HPDE6-E6E7 (cell line): ENCODE measurements around the gene PDGFRA.

Experiments
- DNase-seq: peaks from one replicate; pipeline ENCODE4 v3.0.0; 2011; ENCODE audit warnings: missing footprints; ENCODE audit errors: extremely low spot score

Gene PDGFRA

GRCh38 chr4:54255881-54256280 is 26.8 kb downstream of the PDGFRA start:
- no peak for DNase-seq

GRCh38 chr4:54256491-54257486 is 27.7 kb downstream of the PDGFRA start:
- no peak for DNase-seq

DNA sequence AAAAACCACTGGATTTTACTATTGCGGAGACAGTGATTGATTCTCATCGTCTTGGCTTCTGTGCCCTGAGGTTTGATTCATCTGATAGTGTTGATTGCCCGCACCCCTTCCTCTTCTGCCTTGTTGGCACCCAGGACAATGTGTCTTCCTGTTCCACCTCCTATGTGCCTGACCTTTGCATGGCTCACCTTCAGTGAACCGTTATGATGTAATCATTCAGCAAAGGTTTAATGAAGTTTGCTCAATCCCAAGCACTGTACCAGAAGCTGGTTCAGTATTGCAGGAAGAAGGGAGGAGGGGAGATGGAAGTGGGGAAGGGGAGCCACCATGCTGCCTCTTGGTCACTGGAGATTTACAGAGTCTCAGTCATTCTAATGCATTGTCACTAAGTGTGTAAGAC is 36.3 kb downstream of the PDGFRA start:
- DNase-seq: no peak

- DNase-seq: no peak
Measured at GRCh38 chr4:54268151-54268550, 39.1 kb downstream of the PDGFRA start.

DNA sequence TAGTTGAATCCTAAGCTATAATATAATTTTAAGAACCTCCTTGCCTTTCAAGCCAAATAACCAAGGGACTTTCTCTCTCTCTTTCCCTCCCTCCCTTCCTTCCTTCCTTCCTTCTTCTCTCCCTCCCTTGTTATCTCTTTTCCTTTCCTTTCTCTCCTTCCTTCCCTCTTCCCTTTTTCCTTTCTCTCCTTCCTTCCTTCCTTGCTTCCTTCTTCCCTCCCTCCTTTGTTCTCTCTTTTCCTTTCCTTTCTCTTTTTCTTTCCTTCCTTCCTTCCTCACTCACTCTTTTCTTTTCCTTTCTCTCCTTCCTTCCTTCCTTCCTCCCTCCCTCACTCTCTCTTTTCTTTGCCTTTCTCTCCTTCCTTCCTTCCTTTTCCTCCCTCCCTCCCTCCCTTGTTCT is 42.4 kb downstream of the PDGFRA start:
- DNase-seq: no peak

DNA sequence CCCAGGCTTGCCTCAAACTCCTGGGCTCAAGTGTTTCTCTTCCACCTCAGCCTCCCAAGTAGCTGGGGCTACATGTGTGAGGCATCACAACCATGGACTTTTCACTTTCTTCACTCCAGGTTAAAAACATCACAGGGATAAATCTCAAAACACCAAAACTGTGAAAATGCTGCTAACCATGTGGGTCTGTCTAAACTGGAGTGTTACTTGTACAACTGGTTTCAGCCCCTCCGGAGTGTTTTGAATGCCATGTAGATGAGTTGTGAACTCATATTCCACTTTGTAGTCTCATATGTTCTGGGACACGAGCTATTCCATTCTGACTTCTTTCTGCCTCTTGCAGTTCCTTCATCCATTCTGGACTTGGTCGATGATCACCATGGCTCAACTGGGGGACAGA is 43.0 kb downstream of the PDGFRA start:
- DNase-seq: no peak

DNA sequence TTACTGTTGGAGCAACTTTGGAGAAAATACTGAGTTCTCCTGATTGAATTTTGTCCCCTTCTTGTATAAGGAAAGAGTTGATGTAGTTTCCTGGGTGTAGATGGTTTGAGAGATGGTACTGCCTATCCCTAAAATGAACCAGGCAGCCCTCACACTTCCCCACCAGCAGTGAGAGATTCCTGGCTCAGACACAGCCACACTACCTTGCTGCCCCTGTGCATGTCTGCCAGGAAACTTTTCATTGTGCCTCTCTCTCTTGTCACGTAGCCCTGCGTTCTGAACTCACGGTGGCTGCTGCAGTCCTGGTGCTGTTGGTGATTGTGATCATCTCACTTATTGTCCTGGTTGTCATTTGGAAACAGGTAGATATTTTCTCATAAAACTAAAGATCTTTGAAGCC is 45.2 kb downstream of the PDGFRA start:
- no peak for DNase-seq

DNA sequence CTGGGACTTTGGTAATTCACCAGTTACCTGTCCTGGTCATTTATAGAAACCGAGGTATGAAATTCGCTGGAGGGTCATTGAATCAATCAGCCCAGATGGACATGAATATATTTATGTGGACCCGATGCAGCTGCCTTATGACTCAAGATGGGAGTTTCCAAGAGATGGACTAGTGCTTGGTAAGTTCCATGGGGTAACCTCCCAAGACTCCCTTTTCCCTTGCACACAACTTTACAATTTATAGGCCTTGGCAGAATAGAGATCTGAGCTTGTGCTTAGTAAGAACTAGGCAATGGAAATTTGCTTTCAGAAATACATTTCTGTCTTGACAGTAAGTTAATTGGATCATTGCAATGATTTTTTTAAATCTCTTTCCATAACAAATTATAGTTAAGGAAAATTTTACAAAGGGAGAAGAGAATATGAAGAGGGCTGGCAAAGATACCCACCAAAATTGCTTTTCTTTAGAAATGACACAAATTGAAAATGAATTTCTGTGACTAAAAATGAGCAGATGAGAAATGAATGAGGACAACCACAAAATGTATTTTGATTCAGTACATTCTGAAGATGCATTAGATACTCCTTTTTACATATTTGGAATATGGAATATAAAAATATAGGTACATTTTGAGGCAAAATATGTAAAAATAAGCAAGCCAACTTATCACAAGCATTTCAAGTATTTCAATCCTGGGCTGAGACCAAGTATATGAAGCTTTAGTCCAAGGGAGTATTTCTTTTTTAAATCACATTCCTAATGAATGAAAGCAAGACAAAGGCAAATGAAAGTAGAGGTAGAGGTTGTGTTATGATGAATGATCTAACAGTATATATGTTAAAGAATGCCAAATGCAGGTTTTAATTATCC is 45.9 kb downstream of the PDGFRA start:
- no peak for DNase-seq

- DNase-seq: no peak
Measured at GRCh38 chr4:54276641-54277430, 47.7 kb downstream of the PDGFRA start.

DNA sequence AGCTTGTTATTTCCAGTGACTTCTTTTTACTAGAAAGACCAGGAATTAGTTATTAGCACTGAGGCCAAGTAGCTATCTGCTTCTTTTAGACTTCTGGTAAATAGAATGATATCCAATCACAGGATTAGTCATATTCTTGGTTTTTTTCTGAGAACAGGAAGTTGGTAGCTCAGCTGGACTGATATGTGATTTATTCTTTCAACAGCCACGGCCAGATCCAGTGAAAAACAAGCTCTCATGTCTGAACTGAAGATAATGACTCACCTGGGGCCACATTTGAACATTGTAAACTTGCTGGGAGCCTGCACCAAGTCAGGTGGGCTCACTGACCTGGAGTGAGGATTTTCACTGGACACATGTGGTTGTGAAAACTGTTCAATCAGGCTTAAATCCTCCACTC is 48.6 kb downstream of the PDGFRA start:
- DNase-seq: peak; percentile 75

- DNase-seq: no peak
Measured at GRCh38 chr4:54278216-54278615, 49.1 kb downstream of the PDGFRA start.

DNA sequence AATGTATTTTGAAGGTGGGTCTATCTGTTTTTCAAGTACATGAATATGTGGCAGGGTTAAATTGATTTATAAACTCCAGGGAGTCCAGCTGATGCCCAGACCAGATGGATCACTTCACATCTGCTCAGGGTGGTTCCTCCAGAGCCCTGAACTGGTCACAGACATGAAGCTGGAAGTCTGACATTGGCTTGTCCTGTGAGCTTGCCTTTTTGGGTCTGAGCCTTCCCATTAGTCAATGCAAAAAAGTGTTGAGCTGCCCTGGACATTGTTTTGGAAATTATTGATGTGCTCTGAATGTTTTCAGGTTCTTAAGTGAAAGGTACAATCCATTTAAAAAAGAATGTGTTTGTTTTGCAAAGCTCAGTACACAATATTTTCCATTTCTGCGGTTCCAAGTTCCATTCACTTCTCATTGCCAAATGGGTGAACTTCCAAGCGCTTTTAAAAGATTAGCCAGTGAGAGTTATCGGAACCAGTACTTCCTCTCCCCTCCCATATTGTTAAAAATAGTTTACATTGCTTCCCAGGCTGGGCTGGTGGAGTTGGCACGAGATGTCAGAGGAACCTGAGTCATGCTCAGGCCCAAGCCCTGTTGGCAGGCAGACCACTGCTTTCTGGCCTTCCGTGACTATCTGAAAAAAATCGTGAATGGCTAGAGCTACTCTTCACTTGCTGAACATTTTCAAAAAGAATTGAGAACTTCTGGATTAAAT is 52.1 kb downstream of the PDGFRA start:
- DNase-seq: no peak

DNA sequence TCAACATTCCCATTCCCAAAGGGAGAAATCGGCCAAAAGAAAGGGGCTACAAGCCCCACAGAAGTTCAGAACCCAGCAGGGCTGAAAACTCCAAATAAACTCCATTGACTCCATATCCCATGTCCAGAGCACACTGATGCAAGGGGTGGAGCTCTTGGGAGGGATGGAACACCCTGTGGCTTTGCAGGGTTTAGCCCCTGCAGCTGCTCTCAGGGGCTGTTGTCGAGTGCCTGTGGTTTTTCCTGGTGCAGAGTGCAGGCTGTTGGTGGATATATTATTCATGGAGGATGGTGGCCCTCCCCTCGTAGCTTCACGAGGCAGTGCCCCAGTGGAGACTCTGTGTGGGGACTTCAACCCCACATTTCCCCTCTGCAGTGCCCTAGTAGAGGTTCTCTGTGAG is 53.7 kb downstream of the PDGFRA start:
- no peak for DNase-seq

DNA sequence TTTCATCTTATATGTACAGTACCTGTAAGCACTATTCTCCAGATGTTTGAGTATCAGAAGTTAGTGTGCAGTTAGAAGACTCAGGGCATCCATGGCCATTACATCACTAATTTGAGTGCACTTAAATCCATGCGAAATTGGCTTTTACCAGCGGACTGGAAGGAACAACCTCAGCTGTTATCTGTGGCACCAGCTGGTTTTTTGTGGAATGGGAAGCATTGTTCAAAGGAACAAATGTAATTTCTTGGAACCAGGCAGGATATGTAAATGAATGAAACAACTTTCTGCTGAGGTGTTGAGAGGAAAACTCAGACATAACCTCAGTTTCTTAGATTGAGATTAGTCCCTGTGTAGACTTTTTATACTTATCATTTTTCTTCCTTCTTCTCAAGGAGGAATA is 60.2 kb downstream of the PDGFRA start:
- no peak for DNase-seq

DNA sequence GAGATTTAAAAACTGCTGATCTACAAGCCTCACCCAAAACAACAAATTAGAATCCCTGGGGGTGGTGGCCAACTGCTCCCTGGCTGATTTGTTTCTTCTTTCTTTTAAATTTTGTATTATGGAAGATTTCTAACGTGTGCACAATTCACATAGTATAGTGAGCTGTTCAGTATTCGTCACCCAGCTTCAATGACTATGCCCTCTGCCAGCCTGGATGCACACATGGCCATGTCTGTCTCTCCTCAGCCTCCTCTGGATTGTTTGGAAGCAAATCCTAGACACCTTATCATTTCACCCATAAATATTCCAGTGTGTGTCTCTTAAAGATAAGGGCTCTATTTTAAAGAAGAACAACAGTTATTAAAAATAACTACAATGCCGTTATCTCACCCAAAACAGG is 61.9 kb downstream of the PDGFRA start:
- no peak for DNase-seq

GRCh38 chr4:54296548-54297203 is 67.6 kb downstream of the PDGFRA start:
- no peak for DNase-seq

DNA sequence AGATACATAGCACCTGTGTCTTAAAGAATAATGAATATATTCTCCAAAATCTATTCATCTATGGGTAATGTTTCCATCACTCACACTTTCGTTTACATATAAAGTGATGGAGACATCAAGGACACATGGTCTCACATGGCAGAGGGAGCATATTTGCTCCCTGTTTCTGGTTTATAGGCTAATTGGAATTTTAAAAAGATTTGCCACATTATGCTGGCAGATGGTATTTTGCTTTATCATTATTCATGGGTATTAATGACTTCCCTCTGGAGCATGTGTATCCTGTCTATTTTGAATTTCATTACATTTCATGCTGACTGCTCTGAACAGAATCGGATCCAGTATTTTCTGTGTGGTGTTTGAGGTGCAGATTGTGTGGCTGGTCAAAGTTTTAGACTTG is 79.0 kb downstream of the PDGFRA start:
- DNase-seq: no peak

- no peak for DNase-seq
Measured at GRCh38 chr4:54315561-54316538, 86.8 kb downstream of the PDGFRA start.

DNA sequence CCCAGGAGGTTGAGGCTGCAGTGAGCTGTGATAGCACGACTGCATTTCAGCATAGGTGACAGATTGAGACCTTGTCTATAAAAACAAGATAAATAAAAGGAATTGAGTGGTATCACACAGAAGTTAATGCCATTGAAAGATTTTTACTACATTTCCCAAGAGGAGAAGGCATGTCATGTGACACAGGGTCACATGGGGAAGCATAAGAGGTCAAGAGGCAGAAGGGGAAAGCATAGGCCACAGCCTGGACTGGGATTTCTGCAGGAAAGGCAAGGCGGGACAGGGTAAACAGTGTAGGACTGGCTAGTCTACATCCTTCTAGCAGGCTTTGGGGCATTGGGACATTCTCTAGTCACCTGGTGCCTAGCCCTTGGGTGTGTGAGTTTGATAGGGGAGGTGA is 88.6 kb downstream of the PDGFRA start:
- DNase-seq: no peak
